NCI-H460 (cell line): Measurements from ENCODE around the gene FBXO31. TPM values are rescaled to one million over a fixed set of nuclear protein-coding genes. Genes with fewer than 3 reads are reported as not detected.
"Not testable (repeated sequence)": the region's sequence is repeated elsewhere in the genome, so short reads cannot be mapped to it uniquely, and the experiment has no call there.

ENCODE experiments used
- DNase-seq: peaks from one replicate; pipeline ENCODE4 v3.0.0-alpha.2; 2016; ENCODE audit warnings: low read depth; ENCODE audit errors: extremely low read depth
- total RNA-seq: library from RNA; depleted of rRNA; stranded (reverse); fragments of >200 nt; shearing (Covaris generic); gene quantifications from 2 replicates; pipeline ENCODE4 v1.2.3, GENCODE V29; 2014

FBXO31 gene
- total RNA-seq, 1 experiment from 2014 or later: 9.1 TPM

GRCh38 chr16:87366288-87366687, 17.3 kb downstream of the FBXO31 start:
- DNase-seq: no peak

- no peak for DNase-seq
These were observed 18.4 kb downstream of the FBXO31 start for GRCh38 chr16:87365021-87365713.

GRCh38 chr16:87363771-87364455, 19.7 kb downstream of the FBXO31 start:
- no peak for DNase-seq

- not testable (repeated sequence) for DNase-seq
These were observed 20.6 kb downstream of the FBXO31 start for GRCh38 chr16:87362828-87363559.

GRCh38 chr16:87361916-87362619, 21.5 kb downstream of the FBXO31 start:
- DNase-seq: no peak

- no peak for DNase-seq
These were observed 22.5 kb downstream of the FBXO31 start for GRCh38 chr16:87360862-87361610.

GRCh38 chr16:87359121-87359520, 24.5 kb downstream of the FBXO31 start:
- DNase-seq: no peak

- no peak for DNase-seq
These were observed 24.9 kb downstream of the FBXO31 start for GRCh38 chr16:87358696-87359095.

- no peak for DNase-seq
These were observed 25.3 kb downstream of the FBXO31 start for GRCh38 chr16:87358250-87358649.

- DNase-seq: no peak
These were observed 27.1 kb downstream of the FBXO31 start for GRCh38 chr16:87356491-87356853.

- no peak for DNase-seq
These were observed 30.0 kb downstream of the FBXO31 start for GRCh38 chr16:87353613-87354012.

GRCh38 chr16:87352818-87353217, 30.8 kb downstream of the FBXO31 start:
- no peak for DNase-seq

- no peak for DNase-seq
These were observed 32.3 kb downstream of the FBXO31 start for GRCh38 chr16:87351320-87351698.

GRCh38 chr16:87350681-87351319, 32.8 kb downstream of the FBXO31 start:
- DNase-seq: no peak

GRCh38 chr16:87350031-87350430, 33.5 kb downstream of the FBXO31 start:
- no peak for DNase-seq

- DNase-seq: no peak
These were observed 34.9 kb downstream of the FBXO31 start for GRCh38 chr16:87348616-87349157.

- no peak for DNase-seq
These were observed 35.5 kb downstream of the FBXO31 start for GRCh38 chr16:87347932-87348615.

GRCh38 chr16:87346517-87347060, 37.0 kb downstream of the FBXO31 start:
- DNase-seq: no peak
